ENCODE results near the gene ARHGAP11A. TPM values are rescaled to one million over a fixed set of nuclear protein-coding genes. Genes with fewer than 3 reads are reported as not detected.

Gene ARHGAP11A
- polyA plus RNA-seq, 1 donor, result 53.0 TPM

GRCh38 chr15:32656091-32656490 lies 40.8 kb downstream of the ARHGAP11A start:
- DNase-seq, result no peak

- no peak for DNase-seq
Observed at GRCh38 chr15:32656496-32656895, 41.2 kb downstream of the ARHGAP11A start.

- DNase-seq, result no peak
Observed at GRCh38 chr15:32657198-32657883, 42.0 kb downstream of the ARHGAP11A start.

- DNase-seq, result no peak
Observed at GRCh38 chr15:32657941-32658340, 42.6 kb downstream of the ARHGAP11A start.

GRCh38 chr15:32659340-32660155 lies 44.2 kb downstream of the ARHGAP11A start:
- DNase-seq, result no peak

GRCh38 chr15:32663671-32664070 lies 48.4 kb downstream of the ARHGAP11A start:
- no peak for DNase-seq

- no peak for DNase-seq
Observed at GRCh38 chr15:32664796-32665195, 49.5 kb downstream of the ARHGAP11A start.

- no peak for DNase-seq
Observed at GRCh38 chr15:32667321-32667720, 52.0 kb downstream of the ARHGAP11A start.

- DNase-seq, result no peak
Observed at GRCh38 chr15:32668942-32669341, 53.6 kb downstream of the ARHGAP11A start.

GRCh38 chr15:32669896-32670611 lies 54.8 kb downstream of the ARHGAP11A start:
- no peak for DNase-seq

- no peak for DNase-seq
Observed at GRCh38 chr15:32670623-32671022, 55.3 kb downstream of the ARHGAP11A start.

- no peak for DNase-seq
Observed at GRCh38 chr15:32671339-32672325, 56.3 kb downstream of the ARHGAP11A start.

GRCh38 chr15:32674681-32675080 lies 59.4 kb downstream of the ARHGAP11A start:
- no peak for DNase-seq

GRCh38 chr15:32675466-32675865 lies 60.2 kb downstream of the ARHGAP11A start:
- no peak for DNase-seq

GRCh38 chr15:32676169-32676568 lies 60.9 kb downstream of the ARHGAP11A start:
- DNase-seq, result no peak

- no peak for DNase-seq
Observed at GRCh38 chr15:32677238-32677750, 62.0 kb downstream of the ARHGAP11A start.

- DNase-seq, result no peak
Observed at GRCh38 chr15:32679298-32679690, 64.0 kb downstream of the ARHGAP11A start.

GRCh38 chr15:32682569-32682968 lies 67.3 kb downstream of the ARHGAP11A start:
- DNase-seq, result no peak

GRCh38 chr15:32682977-32683630 lies 67.8 kb downstream of the ARHGAP11A start:
- DNase-seq, result no peak

- no peak for DNase-seq
Observed at GRCh38 chr15:32683906-32684584, 68.7 kb downstream of the ARHGAP11A start.

Data from left kidney (tissue), 2 donors.